HG03575 (cell line): ENCODE measurements around the gene PPP3CA.

Source experiments
- ATAC-seq: cut with Tn5 transposase; IDR thresholded peaks from one replicate; pipeline ENCODE4 v1.9.1; 2021; ENCODE audit not compliant: unreplicated experiment, insufficient number of reproducible peaks, low FRiP score; ENCODE audit errors: extremely low read depth

PPP3CA gene

GRCh38 chr4:101049549-101050001 lies 297.8 kb downstream of the PPP3CA start:
- ATAC-seq, result no peak

- ATAC-seq, result no peak
Measured at GRCh38 chr4:101044766-101045165, 302.6 kb downstream of the PPP3CA start.

- no peak for ATAC-seq
Measured at GRCh38 chr4:101042847-101043246, 304.5 kb downstream of the PPP3CA start.

GRCh38 chr4:101040776-101041175 lies 306.6 kb downstream of the PPP3CA start:
- no peak for ATAC-seq

- ATAC-seq, result no peak
Measured at GRCh38 chr4:101039367-101039766, 308.0 kb downstream of the PPP3CA start.

GRCh38 chr4:101037938-101038413 lies 309.4 kb downstream of the PPP3CA start:
- ATAC-seq, result no peak

- no peak for ATAC-seq
Measured at GRCh38 chr4:101037249-101037648, 310.1 kb downstream of the PPP3CA start.

GRCh38 chr4:101035487-101035886 lies 311.8 kb downstream of the PPP3CA start:
- ATAC-seq, result no peak

GRCh38 chr4:101033986-101034385 lies 313.3 kb downstream of the PPP3CA start:
- no peak for ATAC-seq

- no peak for ATAC-seq
Measured at GRCh38 chr4:101032541-101032940, 314.8 kb downstream of the PPP3CA start.

GRCh38 chr4:101031971-101032370 lies 315.4 kb downstream of the PPP3CA start:
- no peak for ATAC-seq

- ATAC-seq, result peak; percentile 45
Measured at GRCh38 chr4:101028886-101029285, 318.4 kb downstream of the PPP3CA start.

- no peak for ATAC-seq
Measured at GRCh38 chr4:101027721-101028120, 319.6 kb downstream of the PPP3CA start.

GRCh38 chr4:101025755-101026154 lies 321.6 kb downstream of the PPP3CA start:
- ATAC-seq, result no peak

GRCh38 chr4:101022151-101023024 lies 324.9 kb downstream of the PPP3CA start:
- ATAC-seq, result no peak

GRCh38 chr4:101020956-101021355 lies 326.4 kb downstream of the PPP3CA start:
- ATAC-seq, result peak; percentile 43

GRCh38 chr4:101019941-101020401 lies 327.4 kb downstream of the PPP3CA start:
- ATAC-seq, result peak; percentile 33

- ATAC-seq, result no peak
Measured at GRCh38 chr4:101019313-101019712, 328.0 kb downstream of the PPP3CA start.

GRCh38 chr4:101018836-101019235 lies 328.5 kb downstream of the PPP3CA start:
- peak; percentile 50 for ATAC-seq

GRCh38 chr4:101014417-101014816 lies 332.9 kb downstream of the PPP3CA start:
- ATAC-seq, result peak; percentile 27
